BE2C (cell line): ENCODE measurements around the gene KASH5.

ENCODE experiments used
- DNase-seq: peaks from one replicate; pipeline ENCODE4 v3.0.0-alpha.2; 2020
- H3K27me3 ChIP-seq: fragments of 250-450 bp; sonication (Bioruptor Pico); 2 replicates; pipeline ENCODE4 v1.5.1; 2020; ENCODE audit warnings: mild to moderate bottlenecking
- H3K36me3 ChIP-seq: fragments of 250-450 bp; sonication (Bioruptor Pico); 2 replicates; pipeline ENCODE4 v1.5.1; 2020; ENCODE audit warnings: mild to moderate bottlenecking
- H3K4me1 ChIP-seq: fragments of 250-450 bp; sonication (Bioruptor Pico); 2 replicates; pipeline ENCODE4 v1.5.1; 2020
- H3K4me3 ChIP-seq: 2 replicates; pipeline ENCODE4 v1.5.1; 2011; ENCODE audit warnings: low read depth, low read length
- H3K9me3 ChIP-seq: fragments of 250-450 bp; sonication (Bioruptor Pico); 2 replicates; pipeline ENCODE4 v1.5.1; 2020
- CTCF ChIP-seq: IDR thresholded peaks from 2 replicates; pipeline ENCODE4 v1.5.1; 2012; ENCODE audit warnings: mild to moderate bottlenecking, low read depth, low read length

KASH5 gene

GRCh38 chr19:49465371-49465770, 77.3 kb downstream of the KASH5 start:
- Histone ChIP-seq H3K9me3 (no peaks in the 10 kb centered on the region), H3K4me3 (no peak overlapping the region), H3K27me3 (no peaks in the 10 kb centered on the region), H3K4me1 (no peaks in the 10 kb centered on the region), H3K36me3 (peaks cover 3% of the 10 kb centered on the region; the same call in 1 of the 2 replicates)
- TF ChIP-seq CTCF, result no peak
- DNase-seq, result no peak
